Fibroblast of pulmonary artery (primary cell): Measurements from ENCODE around the gene CD9.
A peak's percentile ranks its signal among the peaks of the same experiment; 100 is the strongest.
"Not testable (repeated sequence)": the region's sequence is repeated elsewhere in the genome, so short reads cannot be mapped to it uniquely, and the experiment has no call there.

Experiments used
- DNase-seq: peaks from one replicate; pipeline ENCODE4 v3.0.0-alpha.2; 2010; ENCODE audit warnings: low read depth
- H3K4me3 ChIP-seq: replicated peaks from 2 replicates; pipeline ENCODE4 v1.5.1; 2011; ENCODE audit warnings: low read depth, mild to moderate bottlenecking, control low read depth, low read length, moderate library complexity
- TF ChIP-seq, protein P1 (sequence below): IDR thresholded peaks from 2 replicates; pipeline ENCODE4 v1.5.1; 2011; ENCODE audit warnings: mild to moderate bottlenecking, control low read depth, low read length, inconsistent platforms; ENCODE audit errors: missing control alignments

The CD9 gene

DNA sequence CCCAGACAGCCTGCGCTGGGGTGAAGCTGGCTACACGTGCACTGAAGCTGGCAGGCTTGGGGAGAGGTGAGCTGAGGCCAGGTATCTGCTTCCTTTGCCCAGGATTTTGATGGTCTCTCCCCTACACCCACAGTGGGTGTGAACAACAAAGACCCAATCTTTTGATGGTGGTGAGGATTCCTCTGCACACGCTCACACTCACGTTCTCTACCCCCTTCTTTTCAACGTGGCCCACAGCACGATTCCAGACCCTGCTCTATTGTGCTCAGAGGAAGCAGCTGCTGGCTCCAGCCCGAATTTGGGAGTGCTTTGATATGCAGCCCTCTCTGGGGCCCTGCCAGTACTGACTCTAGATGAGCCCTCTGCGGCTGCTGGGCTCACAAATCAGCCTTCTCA is 4.9 kb downstream of the CD9 start:
- TF ChIP-seq, protein P1, sequence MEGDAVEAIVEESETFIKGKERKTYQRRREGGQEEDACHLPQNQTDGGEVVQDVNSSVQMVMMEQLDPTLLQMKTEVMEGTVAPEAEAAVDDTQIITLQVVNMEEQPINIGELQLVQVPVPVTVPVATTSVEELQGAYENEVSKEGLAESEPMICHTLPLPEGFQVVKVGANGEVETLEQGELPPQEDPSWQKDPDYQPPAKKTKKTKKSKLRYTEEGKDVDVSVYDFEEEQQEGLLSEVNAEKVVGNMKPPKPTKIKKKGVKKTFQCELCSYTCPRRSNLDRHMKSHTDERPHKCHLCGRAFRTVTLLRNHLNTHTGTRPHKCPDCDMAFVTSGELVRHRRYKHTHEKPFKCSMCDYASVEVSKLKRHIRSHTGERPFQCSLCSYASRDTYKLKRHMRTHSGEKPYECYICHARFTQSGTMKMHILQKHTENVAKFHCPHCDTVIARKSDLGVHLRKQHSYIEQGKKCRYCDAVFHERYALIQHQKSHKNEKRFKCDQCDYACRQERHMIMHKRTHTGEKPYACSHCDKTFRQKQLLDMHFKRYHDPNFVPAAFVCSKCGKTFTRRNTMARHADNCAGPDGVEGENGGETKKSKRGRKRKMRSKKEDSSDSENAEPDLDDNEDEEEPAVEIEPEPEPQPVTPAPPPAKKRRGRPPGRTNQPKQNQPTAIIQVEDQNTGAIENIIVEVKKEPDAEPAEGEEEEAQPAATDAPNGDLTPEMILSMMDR, result no peak
- DNase-seq, result peak; percentile 57
- H3K4me3 ChIP-seq, result no peak overlapping the region

DNA sequence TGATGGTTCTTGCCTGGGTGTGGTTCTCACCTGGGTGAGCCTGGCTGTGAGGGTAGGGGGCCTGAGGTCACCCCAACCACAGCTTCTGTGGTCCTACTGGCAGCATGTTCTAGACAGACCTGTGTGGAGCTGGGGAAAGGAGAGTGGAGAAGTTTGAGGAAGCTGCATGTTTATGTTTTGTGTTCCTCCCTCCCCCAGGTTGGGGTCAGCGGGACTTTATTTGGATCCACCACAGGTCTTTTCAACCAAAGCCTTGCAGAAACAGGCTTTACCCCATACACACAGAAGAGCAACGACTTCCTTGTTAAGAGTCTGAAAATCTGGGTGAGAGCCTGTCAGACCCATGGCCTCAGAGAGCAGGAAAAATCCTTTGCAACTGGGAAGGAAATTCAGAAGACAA is 5.6 kb downstream of the CD9 start:
- H3K4me3 ChIP-seq, result no peak overlapping the region
- TF ChIP-seq, protein P1, result no peak

DNA sequence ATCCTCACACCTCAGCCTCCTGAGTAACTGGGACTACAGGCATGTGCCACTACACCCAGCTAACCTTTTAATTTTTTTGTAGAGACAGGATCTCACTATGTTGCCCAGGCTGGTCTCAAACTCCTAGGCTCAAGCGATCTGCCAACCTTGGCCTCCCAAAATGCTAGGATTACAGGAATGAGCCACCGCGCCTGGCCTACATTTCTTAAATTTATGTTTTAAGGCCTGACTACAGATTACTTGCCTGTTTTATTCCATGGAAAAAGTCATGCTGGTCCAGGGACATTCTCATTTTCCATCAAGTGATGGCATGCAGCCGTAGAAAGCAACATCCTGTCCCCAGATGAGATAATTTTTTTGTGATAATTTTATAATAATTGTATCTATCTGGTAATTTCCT is 6.1 kb downstream of the CD9 start:
- no peak overlapping the region for H3K4me3 ChIP-seq
- DNase-seq, result no peak

More for the DNA sequence above, 5.6 kb downstream of the CD9 start:
- DNase-seq, result no peak

DNA sequence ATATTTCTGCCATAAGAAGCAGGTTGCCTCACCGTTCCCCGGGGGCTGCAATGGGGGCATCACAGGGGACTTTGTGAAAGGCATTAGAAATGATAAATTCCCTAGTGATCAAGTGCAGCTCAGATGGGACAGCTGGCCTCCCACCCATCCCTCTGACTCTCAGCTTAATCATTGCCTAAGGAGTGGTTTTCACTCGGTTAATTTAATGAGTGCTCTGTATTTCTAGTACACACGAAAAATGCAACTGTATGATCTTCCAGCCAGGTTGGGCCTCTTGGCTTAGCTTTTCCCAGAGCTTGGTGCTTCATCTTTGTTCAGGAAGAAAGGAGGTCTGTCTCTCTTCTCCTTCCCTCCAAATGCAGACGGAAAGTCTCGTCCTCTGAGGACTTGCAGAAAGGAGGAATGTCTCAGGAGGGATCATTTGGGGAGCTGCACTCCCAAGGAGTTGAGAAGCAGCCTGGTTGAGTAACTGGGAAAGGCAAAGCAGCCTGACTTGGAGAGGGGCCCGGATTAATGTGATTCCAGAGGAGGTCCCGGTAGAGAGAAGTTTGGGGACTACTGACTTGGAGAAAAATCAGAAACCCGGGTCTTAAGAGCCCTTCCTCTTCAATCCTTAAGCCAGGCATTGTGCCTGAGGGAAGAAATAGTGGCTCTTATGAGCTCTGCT is 7.2 kb downstream of the CD9 start:
- DNase-seq, result no peak
- TF ChIP-seq, protein P1, result no peak
- H3K4me3 ChIP-seq, result no peak overlapping the region

More for the DNA sequence above, 6.1 kb downstream of the CD9 start:
- TF ChIP-seq, protein P1, result no peak

DNA sequence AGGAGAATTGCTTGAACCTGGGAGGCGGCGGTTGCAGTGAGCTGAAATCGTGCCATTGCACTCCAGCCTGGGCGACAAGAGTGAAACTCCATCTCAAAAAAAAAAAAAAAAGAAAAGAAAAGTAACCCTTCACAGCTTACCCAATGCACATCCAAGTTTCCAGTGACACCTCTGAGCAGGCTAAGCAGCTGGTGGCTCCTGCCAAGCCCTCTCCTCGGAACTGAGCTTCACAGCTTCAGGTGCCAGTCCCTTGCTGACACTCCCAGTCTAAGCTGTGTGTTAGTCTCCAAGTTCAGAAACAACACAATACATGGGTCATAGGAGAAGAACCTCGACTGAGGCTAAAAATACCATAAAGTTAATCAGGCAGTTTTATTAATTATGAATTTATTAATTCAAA is 7.9 kb downstream of the CD9 start:
- no peak for DNase-seq
- TF ChIP-seq, protein P1, result no peak
- H3K4me3 ChIP-seq, result no peak overlapping the region

DNA sequence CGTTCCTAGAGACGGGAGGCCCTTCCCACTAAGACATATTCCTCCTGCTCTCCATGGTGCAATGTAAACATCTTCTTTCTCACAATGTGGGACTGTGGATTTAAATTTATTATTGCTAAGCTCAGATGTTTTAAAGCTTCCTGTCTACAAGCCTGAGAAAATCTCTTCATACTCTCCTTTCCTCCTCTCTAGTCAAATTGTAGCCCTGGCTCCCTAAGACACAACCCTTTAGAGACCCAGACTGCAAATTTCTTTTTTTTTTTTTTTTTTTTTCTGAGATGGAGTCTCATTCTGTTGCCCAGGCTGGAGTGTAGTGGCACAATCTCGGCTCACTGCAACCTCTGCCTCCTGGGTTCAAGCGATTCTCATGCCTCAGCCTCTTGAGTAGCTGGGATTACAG is 9.2 kb downstream of the CD9 start:
- not testable (repeated sequence) for H3K4me3 ChIP-seq, DNase-seq

DNA sequence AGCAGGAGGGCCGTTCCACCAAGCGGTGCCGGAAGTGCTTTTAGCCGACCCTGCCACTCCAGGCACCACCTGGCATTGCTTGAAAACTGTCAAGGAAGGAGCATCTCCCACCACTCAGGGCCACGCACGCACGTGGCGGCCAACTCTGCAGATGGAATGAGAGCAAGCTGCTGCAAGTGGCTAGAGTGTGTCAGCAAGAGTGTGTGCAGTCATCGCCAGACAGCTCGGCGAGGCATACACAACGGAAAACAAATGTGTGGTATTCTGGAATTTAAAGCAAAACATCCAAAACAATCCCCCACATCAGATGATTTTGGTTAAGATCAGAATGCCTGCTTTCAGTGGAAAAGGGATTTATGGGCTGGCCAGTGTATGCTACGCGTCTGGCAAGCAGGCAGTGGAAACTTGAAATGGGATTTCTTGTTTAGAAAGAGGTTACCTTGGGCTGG is 11.2 kb downstream of the CD9 start:
- no peak overlapping the region for H3K4me3 ChIP-seq
- TF ChIP-seq, protein P1, result no peak
- no peak for DNase-seq
